HG03025 (cell line): Measurements from ENCODE around the gene GNAS.
A peak's percentile ranks its signal among the peaks of the same experiment; 100 is the strongest.

Experiments
- ATAC-seq: cut with Tn5 transposase; IDR thresholded peaks from one replicate; pipeline ENCODE4 v1.9.1; 2021; ENCODE audit warnings: mild to moderate bottlenecking, moderate library complexity; ENCODE audit not compliant: unreplicated experiment, low FRiP score

Gene GNAS

GRCh38 chr20:58877976-58878360 lies 25.5 kb downstream of the GNAS start:
- no peak for ATAC-seq

- no peak for ATAC-seq
Observed at GRCh38 chr20:58878399-58878798, 25.9 kb downstream of the GNAS start.

GRCh38 chr20:58880441-58880840 lies 27.9 kb downstream of the GNAS start:
- ATAC-seq: no peak

GRCh38 chr20:58880994-58881752 lies 28.7 kb downstream of the GNAS start:
- no peak for ATAC-seq

GRCh38 chr20:58882704-58883089 lies 30.2 kb downstream of the GNAS start:
- ATAC-seq: no peak

- no peak for ATAC-seq
Observed at GRCh38 chr20:58883241-58883691, 30.8 kb downstream of the GNAS start.

- ATAC-seq: no peak
Observed at GRCh38 chr20:58884966-58885365, 32.5 kb downstream of the GNAS start.

GRCh38 chr20:58886546-58886945 lies 34.0 kb downstream of the GNAS start:
- no peak for ATAC-seq

- no peak for ATAC-seq
Observed at GRCh38 chr20:58888103-58888502, 35.6 kb downstream of the GNAS start.

GRCh38 chr20:58888521-58889333 lies 36.2 kb downstream of the GNAS start:
- peak; percentile 32 for ATAC-seq

GRCh38 chr20:58889334-58889760 lies 36.8 kb downstream of the GNAS start:
- ATAC-seq: no peak

GRCh38 chr20:58889798-58890517 lies 37.4 kb downstream of the GNAS start:
- ATAC-seq: no peak

GRCh38 chr20:58890518-58891085 lies 38.1 kb downstream of the GNAS start:
- ATAC-seq: peak; percentile 25

- ATAC-seq: peak; percentile 16
Observed at GRCh38 chr20:58891086-58891717, 38.7 kb downstream of the GNAS start.

GRCh38 chr20:58891718-58892140 lies 39.2 kb downstream of the GNAS start:
- ATAC-seq: peak; percentile 1

- ATAC-seq: peak; percentile 4
Observed at GRCh38 chr20:58892141-58892931, 39.8 kb downstream of the GNAS start.

GRCh38 chr20:58892932-58893224 lies 40.4 kb downstream of the GNAS start:
- ATAC-seq: no peak

GRCh38 chr20:58893355-58894120 lies 41.0 kb downstream of the GNAS start:
- no peak for ATAC-seq
